ENCODE results near the gene GSE1.

The GSE1 gene

DNA sequence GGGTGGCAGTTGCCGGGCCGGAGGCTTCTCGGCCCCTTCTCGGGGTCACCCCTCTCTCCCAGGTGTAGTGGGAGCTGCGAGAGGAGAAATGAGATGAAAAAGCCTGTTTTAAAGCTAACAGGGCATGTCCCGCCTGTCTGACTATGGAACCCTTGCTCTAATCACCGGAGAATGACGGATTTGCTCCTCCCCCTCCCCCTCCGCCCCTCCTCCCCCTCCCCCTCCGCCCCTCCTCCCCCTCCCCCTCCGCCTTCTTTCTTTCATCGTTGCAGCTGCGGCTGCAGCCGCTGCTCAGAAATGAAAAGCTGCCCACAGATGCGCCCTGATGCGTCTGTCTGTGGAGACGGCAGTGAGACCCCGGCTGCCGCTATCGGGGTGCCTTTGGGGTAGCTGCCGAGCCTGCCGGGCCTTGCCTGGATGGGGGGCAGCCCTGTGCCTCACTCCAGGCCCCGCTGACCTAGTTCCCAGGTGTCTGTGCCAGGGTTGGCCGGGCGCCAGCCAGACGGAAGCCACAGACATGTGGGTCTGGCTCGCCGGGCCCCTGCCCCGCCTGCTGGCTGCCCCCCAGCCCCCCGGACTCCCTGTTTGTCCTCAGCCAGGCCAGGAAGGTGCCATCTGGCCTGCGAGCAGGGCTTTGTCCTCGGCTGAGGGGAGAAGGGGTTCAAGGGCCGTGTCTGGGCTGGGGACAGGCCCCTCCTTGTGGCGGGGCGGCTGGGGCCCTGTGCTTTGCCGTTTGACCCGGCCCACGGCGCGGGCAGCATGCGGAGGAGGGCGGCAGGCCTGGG lies 37.9 kb downstream of the GSE1 start:
- FAIRE-seq, result no peak

DNA sequence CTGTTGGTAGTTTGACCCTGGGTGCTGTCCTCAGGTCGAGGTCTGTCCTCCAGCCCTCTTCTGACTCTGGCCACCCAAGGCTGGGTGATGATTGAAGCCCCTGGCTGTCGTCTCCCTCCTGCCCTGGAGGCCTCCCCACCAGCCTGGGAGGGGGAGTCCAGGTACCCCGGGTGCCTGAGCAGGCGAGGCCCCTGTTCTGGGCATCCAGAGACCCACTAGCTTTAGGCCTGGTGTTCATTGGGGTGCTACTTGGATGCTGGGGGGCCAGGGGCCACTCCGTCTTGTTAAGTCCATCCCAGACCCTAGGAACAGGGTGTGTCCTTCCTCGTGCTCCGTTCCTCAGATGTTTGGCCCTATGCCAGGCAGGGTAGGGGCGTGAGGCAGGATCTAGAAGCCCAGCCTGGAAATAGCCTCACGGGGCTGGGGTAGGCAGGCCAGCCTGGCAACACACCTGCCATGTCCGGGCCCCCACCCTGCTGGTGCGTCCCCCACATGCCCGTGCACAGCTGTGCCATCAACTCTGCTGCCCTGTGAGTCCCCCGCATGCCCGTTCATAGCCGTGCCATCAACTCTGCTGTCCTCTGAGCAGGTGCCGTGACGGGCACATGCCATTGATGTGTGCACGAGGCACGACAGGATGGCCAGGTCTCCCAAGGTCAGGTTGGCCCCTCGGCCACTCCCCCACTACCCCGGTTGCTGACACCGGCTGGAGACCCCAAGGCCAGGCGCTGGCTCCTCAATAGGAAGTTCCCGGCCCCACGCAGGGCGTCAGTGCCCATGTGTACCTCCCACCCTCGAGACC lies 38.7 kb downstream of the GSE1 start:
- no peak for FAIRE-seq

DNA sequence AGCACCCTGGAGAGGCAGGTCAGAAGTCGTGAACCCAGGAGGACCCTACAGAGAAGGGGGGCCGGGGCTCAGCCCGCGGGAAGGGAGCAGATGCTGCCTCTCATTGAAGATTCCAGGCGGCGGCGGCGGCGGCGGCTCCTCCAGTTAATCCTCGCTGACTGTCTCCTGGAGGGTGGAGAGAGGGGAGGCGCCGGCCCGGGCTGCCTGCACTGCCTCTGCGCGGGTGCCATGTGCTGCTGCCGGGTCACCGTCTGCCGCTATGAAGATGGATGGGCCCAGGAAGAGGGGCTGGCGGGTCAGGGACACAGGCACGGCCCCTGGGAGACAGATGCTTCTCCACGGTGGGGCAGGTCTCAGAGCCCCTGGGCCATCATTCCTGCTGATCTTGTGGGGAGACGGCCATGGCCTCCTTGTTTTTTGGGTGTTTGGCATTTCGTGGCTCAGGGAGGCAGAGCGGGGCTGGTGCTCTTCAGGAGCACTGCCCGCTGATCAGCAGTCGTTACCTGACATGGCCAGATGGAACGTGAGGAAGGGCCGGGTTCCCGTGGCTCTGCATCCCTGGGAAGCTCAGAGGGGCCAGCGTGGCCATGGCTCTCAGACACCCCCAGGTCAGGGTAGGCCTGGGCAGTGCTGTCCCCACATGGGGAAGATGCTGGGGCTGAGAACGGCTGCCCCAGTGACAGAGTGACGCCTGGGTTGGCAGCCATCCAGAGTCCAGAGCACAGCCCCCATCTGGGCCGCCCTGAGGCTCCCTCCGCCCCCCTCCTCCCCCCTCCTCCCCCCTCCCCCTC lies 39.5 kb downstream of the GSE1 start:
- no peak for FAIRE-seq

DNA sequence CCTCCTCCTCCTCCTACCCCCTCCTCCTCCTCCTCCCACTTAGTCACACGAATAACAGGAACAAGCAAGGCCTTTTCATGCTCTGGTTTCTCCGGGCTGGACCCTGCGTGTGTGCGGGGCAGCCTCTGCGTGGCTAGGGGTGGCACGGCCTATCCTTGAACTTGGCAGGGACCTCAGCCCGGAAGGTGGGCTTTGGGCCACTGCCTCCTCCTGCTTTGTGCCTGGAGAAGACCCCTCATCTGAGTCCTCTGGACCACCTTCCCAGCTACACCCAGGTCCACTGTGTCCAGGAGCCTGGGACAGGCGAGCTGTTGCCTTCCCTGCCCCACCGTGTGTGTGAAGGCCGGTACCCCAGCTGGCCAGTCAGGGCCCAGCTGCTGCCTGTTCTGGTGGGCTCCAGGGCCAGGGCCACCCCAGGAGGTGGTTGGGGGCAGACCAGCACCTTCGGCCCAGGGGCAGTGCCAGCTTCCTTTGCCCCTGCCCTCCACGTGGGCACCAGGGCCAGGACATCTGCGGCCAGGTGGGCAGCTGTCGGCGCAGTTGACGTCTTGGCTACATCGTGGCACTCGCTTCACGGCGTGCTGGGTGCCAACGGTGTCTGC lies 40.3 kb downstream of the GSE1 start:
- FAIRE-seq, result no peak

DNA sequence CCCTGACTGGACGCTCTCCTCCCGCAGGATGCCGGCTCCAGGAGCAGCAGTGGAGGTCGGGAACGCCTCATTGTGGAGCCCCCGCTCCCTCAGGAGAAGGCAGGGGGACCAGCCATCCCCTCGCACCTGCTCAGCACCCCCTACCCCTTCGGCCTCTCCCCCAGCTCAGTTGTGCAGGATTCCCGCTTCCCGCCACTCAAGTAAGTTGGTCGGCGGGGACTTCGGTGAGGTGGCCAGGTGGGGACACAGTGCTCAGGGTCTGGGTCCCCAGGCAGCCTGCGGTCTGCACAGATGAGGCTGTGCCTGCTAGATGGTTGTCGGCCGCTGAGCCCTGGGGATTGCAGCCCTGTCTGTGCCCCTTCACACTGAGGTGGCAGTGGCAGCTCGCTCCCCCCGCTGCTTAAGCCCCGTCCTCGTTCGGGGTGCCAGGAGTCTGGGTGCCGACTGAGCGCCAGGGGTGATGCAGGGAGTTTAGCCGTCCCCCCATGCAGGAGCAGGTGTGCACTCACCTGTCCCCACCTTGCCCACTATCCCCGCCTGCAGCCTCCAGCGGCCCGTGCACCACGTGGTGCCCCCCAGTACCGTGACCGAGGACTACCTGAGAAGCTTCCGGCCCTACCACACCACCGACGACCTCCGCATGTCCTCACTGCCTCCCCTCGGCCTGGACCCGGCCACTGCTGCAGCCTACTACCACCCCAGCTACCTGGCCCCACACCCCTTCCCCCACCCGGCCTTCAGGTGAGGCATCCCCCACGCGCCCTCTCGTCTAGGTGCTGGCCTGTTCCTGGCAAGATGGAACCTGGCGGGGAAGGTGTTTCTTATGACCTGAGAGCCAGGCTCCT lies 41.4 kb downstream of the GSE1 start:
- FAIRE-seq, result no peak

DNA sequence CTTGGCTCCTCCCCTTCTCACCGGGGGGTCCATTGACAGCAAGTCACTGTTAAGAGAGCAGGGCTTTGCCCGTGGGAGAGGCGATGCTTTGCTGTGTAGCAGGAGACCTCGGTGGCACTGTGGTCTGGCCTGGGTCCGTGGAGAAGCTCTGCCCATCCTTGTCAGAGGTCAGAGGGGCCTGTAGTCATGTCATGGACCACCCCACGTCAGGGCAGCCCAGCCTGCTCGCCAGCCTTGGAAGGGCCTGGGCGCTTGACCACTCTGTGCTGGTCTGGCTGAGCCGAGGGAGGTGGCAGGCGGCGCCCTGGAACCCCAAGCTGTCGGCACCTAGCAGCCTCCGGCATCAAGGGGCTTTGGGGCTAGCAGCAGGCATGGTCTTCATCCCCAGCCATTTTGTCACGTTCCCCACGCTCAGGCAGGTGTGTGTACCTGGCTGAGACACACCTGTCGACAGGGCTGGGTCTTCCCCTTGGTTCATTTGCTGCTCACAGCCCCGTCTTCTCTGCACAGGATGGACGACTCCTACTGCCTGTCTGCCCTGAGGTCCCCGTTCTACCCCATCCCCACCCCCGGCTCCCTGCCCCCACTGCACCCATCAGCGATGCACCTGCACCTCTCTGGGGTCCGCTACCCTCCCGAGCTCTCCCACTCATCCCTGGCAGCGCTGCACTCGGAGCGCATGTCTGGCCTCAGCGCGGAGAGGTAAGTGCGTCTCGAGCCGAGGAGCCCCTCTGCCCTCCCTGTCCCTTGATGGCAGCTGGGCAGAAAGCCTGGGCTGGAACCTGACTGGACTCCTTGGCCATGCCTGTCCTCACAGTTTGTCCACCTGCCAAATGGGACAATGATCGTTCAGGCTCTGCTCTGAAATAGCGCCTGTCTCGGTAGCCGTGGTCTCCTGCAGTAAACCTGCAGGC lies 42.4 kb downstream of the GSE1 start:
- no peak for FAIRE-seq

DNA sequence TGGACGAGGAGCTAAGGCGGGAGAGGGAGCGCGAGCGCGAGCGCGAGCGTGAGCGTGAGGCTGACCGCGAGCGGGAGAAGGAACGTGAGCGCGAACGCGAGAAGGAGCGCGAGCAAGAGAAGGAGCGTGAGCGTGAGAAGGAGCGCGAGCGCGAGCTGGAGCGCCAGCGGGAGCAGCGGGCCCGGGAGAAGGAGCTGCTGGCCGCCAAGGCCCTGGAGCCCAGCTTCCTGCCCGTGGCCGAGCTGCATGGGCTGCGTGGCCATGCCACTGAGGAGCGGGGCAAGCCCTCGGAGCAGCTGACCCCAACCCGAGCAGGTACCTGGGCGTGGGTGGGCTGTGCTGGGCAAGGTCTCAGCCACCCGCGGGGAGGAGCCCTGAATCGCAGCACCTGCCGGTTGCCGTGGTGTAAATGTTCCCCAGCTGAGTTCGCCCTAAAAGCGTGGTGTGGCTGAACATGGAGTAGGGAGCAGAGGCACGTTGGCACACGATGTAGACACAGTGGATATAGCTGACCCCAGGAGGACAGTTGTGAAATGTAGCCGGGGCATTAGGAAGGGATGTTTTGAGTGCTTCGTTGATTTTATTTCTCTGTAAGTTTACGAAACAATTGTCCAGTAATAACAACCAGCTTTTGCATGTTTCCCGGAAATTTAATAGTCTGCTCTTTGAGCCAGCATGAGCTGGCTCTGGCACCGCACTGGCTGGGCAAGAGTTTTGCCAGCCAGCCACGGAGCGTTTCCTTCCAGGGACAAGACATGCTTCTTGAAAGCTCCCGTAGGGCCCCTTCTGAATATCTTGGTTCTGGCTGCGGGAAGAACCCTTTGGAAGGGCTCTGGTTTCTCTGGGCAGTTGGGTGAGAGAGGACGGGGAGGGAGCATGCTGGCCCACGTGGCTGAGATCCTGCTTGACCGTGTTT lies 43.5 kb downstream of the GSE1 start:
- no peak for FAIRE-seq

DNA sequence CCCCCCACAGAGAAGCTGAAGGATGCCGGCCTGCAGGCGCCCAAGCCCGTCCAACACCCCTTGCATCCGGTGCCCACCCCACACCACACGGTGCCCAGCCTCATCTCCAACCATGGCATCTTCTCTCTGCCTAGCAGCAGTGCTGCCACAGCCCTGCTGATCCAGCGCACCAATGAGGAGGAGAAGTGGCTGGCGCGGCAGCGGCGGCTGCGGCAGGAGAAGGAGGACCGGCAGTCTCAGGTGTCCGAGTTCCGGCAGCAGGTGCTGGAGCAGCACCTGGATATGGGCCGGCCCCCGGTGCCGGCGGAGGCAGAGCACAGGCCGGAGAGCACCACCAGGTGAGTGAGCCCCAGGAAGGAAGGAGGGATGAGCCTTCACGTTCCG lies 44.1 kb downstream of the GSE1 start:
- no peak for FAIRE-seq

DNA sequence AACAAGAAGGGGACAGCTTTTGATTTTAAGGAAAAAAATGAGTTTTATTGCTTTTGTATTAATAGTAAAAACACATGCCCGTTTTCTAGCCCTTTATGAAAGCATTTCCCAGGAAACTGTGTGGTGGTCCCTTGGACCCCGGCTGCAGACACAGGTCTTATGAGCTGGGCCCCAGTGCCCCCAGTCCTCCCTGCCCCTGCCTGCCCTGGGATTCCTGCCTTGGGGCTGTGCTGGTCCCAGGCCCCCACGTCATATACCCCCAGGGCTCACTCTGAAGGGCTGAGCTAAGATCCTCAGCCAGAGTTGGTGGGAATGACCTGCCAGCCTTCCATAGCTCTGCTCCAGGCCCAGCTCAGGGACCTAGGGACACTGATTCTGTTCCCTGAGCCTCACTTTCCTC lies 44.9 kb downstream of the GSE1 start:
- no peak for FAIRE-seq

DNA sequence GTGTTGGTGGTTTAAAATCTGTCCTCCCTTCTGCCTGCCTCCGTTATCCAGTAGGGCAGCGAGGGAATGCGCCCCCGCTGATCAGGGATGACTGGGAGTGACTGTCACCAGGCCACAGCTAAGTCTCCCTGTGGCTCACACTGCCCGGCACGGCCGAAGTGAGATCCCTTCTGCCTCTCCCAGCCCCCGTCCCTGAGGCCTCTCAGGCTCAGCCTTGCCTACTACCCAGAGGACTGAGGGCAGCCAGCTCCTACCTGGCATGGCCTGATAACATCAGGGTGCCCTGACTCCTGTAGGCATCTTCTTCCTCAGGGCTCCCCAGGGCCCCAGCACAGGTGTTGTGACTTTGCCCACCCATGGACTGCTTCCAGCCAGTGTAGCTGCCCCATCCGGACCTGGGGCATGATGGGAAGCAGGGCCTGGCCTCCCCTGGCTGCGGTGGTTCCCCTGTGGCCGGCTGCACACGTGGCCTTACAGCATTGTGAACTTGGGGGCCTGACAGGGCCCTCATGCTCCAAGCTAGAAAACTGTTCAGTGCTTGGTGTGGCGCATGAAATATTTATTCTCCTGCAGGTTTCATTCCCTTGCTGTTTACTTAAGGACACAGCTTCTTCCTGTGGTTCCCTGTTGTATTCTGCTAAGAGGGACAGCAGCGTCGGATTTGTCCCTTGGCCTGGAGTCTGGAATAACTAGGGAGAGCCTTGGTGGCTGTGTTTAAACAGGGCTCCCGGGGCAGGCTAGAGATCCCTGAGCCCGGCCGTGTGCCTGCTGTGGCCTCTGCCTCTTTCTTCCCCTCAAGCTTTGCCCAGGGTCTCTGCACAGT lies 45.6 kb downstream of the GSE1 start:
- no peak for FAIRE-seq

DNA sequence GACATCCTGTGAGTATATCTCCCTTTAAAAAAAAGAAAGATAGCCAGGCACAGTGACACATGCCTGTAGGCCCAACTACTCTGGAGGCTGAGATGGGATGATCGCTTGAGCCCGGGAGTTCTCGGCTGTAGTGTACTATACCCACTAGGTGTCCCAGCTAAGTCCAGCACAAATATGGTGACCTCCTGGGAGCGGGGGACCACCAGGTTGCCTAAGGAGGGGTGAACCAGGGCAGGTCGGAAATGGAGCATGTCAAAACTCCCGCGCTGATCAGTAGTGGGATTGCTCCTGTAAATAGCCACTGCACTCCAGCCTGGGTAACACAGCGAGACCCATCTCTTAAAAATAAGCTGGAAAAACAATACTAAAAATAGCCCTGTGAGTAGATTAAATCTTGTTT lies 46.2 kb downstream of the GSE1 start:
- no peak for FAIRE-seq

DNA sequence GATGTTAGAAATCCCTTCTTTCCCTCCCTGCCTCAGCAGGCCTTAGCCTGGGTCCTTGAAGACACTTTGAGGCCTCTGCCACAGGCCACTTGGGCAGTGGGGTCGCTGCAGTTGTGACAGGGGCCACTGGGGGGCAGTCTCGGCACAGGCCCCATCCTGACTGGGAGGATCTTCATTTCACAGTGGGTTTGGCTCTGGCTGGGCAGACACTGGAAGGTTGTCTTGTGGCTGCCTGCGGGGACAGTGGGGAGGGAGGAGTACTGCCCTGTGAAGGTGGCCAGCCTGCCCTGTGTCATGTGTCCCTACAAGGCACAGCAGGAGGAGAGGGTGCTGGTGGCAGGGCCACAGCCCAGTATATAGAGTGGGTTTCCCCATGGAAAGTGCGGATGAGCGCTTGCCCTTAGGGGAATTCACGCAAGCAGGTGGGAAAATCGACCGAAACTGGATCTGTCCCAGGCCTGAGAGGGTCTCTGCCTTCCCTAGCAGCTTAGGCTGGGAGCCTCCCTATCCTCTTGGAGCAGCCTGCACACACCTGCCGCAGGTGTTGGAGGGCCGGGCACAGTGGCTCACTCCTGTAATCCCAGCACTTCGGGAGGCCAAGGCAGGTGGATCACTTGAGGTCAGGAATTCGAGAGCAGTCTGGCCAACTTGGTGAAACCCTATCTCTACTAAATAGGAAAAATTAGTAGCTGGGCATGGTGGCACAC lies 46.8 kb downstream of the GSE1 start:
- no peak for FAIRE-seq

DNA sequence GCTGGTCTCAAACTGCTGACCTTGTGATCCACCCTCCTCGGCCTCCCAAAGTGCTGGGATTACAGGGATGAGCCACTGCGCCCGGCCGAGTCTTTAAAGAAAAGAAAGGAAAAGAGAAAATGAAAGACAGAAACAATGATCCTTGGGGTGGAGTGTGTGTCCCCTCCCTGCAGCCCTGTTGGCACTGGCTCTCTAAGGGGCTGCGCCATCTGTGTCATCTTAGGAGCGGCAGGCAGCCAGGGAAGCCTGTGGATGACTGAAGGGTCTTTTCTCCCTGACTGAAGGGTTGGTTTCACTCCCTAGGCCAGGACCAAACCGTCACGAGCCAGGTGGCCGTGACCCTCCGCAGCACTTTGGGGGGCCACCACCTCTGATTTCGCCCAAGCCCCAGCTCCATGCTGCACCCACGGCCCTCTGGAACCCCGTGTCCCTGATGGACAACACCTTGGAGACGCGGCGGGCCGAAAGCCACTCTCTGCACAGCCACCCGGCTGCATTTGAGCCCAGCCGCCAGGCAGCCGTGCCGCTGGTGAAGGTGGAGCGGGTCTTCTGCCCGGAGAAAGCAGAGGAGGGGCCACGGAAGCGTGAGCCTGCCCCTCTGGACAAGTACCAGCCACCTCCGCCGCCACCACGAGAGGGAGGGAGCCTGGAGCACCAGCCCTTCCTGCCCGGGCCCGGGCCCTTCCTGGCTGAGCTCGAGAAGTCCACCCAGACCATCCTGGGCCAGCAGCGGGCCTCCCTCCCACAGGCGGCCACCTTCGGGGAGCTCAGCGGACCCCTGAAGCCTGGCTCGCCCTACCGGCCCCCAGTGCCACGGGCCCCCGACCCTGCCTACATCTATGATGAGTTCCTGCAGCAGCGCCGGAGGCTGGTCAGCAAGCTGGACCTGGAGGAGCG lies 48.0 kb downstream of the GSE1 start:
- no peak for FAIRE-seq

DNA sequence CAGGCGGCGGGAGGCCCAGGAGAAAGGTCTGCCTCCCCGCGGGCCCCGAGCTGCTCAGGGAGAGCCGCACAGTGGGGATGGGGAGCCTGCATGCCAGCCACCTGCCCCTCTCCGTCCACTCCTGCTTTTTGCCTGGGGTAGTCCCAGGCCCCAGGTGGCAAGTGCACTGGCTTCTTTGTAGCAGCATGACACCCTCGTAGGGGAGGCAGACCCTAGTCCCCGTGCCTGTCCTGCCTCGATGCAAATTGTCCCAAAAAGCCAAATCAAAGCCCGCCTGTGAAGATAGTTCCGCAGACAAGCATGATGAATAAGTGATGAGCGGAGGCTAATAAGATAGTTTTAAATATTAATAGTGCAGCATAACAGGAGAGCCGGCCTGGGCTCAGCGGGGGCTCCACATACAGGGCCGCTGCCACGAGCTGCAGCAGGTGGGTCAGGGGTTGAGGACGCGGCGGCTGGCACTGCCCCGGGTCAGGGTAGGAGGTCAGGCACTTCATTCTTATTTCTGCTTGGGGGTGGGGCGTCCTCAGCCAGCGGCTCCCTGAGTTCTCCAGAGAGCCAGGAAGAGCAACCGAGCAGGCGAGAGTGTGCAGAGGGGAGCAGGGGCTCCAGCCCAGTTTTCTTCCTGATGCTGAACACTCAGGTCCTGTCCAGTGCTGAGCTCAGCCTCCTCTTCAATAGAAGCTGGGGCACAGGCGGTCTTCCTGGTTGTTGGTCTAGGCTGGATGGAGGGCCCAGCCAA lies 48.8 kb downstream of the GSE1 start:
- no peak for FAIRE-seq

DNA sequence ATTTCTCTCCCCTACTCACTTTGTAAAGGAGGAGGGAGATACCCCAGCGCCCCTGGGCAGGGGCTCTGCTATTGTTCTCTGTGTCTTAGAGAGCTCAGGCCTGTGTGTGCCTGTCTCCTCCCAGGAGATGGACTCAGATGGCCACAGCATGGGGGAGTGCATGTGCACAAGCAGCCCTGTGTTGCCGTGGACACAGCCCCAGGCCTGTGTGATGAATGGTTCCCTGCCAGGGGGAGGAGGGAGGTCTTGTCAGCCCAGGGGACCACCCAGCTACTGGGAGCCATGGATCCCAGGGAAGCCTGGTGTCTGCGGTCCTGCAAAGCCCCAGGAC lies 49.3 kb downstream of the GSE1 start:
- FAIRE-seq, result no peak

DNA sequence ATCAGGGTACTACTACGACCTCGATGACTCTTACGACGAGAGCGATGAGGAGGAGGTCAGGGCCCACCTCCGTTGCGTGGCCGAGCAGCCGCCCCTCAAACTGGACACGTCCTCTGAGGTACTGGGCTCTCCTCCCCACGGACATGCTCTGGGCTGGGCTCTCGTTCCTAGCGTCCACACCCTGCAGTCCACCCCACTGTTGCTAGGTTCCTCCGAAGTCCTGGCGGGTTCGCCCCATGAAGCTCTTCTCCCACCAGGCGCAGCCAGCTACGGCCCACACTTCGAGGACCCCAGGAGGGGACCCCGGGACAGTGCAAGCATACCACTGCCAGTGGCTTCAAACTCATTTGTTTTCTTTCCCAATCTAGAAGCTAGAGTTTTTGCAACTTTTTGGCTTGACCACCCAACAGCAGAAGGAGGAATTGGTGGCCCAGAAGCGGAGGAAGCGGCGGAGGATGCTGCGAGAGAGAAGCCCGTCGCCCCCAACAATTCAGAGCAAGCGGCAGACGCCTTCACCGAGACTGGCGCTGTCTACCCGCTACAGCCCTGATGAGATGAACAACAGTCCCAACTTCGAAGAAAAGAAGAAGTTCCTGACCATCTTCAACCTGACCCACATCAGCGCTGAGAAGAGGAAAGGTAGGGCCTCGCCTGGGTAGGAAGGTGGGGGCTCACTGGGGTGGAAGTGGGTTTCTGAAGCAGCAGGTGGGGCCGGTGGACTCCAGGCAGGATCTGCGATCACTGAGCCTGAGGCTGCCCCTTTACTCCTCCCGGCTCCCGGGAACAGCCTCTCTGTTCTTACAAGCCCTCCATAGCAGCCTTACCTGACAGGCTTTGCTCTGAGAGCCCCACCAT lies 50.1 kb downstream of the GSE1 start:
- FAIRE-seq, result no peak
